ENCODE data around the gene UAP1L1. TPM values are rescaled to one million over a fixed set of nuclear protein-coding genes. Genes with fewer than 3 reads are reported as not detected.

UAP1L1 gene
- total and polyA plus RNA-seq, 9 of the 15 experiments (the other 6 are each of a cell fraction or from before 2014, with no cell fraction given) = 0.20 to 8.6 (median 3.7) TPM

DNA sequence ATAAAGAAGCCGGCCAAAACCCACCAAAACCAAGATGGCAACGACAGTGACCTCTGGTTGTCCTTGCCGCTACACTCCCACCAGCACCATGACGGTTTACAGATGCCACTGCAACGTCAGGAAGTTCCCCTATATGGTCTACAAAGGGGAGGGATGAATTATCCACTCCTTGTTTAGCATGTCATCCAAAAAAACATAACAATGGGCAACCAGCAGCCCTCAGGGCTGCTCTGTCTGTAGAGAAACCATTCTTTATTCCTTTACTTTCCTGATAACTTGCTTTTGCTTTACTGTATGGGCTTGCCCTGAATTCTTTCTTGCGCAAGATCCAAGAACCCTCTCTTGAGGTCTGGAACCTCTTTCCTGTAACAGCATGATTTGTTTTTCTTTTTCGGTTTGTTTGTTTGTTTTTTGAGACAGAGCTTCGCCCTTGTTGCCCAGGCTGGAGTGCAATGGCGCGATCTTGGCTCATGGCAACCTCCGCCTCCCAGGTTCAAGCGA is 2.0 kb upstream of the UAP1L1 start (continued):
- TF ChIP-seq ZNF395 (CRISPR knock-in tag; IDR thresholded peaks at IDR 0.05) = peak; percentile 98
- peak; percentile 54; the same call in 1 of the 2 replicates for TF ChIP-seq GTF2A2 (tag; IDR thresholded peaks at IDR 0.05)
- TF ChIP-seq, protein P1, sequence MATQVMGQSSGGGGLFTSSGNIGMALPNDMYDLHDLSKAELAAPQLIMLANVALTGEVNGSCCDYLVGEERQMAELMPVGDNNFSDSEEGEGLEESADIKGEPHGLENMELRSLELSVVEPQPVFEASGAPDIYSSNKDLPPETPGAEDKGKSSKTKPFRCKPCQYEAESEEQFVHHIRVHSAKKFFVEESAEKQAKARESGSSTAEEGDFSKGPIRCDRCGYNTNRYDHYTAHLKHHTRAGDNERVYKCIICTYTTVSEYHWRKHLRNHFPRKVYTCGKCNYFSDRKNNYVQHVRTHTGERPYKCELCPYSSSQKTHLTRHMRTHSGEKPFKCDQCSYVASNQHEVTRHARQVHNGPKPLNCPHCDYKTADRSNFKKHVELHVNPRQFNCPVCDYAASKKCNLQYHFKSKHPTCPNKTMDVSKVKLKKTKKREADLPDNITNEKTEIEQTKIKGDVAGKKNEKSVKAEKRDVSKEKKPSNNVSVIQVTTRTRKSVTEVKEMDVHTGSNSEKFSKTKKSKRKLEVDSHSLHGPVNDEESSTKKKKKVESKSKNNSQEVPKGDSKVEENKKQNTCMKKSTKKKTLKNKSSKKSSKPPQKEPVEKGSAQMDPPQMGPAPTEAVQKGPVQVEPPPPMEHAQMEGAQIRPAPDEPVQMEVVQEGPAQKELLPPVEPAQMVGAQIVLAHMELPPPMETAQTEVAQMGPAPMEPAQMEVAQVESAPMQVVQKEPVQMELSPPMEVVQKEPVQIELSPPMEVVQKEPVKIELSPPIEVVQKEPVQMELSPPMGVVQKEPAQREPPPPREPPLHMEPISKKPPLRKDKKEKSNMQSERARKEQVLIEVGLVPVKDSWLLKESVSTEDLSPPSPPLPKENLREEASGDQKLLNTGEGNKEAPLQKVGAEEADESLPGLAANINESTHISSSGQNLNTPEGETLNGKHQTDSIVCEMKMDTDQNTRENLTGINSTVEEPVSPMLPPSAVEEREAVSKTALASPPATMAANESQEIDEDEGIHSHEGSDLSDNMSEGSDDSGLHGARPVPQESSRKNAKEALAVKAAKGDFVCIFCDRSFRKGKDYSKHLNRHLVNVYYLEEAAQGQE (IDR thresholded peaks at IDR 0.05; ENCODE audit: borderline replicate concordance) = 0 out of 2 replicates have a peak, but pooled peaks have one; percentile 24
- TF ChIP-seq, protein P1 (CRISPR knock-in tag; IDR thresholded peaks at IDR 0.05; ENCODE audit: low read depth) = no peak
- TF ChIP-seq CBX2 (IDR thresholded peaks at IDR 0.05; ENCODE audit: insufficient read depth, low read length, poor library complexity, severe bottlenecking) = no peak
- no peak for TF ChIP-seq CCAR2 (IDR thresholded peaks at IDR 0.05; ENCODE audit: low read depth, low read length)
- TF ChIP-seq, protein P2, sequence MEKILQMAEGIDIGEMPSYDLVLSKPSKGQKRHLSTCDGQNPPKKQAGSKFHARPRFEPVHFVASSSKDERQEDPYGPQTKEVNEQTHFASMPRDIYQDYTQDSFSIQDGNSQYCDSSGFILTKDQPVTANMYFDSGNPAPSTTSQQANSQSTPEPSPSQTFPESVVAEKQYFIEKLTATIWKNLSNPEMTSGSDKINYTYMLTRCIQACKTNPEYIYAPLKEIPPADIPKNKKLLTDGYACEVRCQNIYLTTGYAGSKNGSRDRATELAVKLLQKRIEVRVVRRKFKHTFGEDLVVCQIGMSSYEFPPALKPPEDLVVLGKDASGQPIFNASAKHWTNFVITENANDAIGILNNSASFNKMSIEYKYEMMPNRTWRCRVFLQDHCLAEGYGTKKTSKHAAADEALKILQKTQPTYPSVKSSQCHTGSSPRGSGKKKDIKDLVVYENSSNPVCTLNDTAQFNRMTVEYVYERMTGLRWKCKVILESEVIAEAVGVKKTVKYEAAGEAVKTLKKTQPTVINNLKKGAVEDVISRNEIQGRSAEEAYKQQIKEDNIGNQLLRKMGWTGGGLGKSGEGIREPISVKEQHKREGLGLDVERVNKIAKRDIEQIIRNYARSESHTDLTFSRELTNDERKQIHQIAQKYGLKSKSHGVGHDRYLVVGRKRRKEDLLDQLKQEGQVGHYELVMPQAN (IDR thresholded peaks at IDR 0.05; ENCODE audit: borderline replicate concordance) = no peak
- TF ChIP-seq JUN (IDR thresholded peaks at IDR 0.05; ENCODE audit: borderline replicate concordance, low read depth, low read length) = no peak
- no peak for TF ChIP-seq JUN (CRISPR knock-in tag; IDR thresholded peaks at IDR 0.05; ENCODE audit: borderline replicate concordance)
- no peak for TF ChIP-seq CBFB (CRISPR knock-in tag; IDR thresholded peaks at IDR 0.05)
- TF ChIP-seq ZNF589 (CRISPR knock-in tag; IDR thresholded peaks at IDR 0.05; ENCODE audit: low read depth) = peak; percentile 16
- TF ChIP-seq LARP7 (IDR thresholded peaks at IDR 0.05) = no peak
- TF ChIP-seq EWSR1 (IDR thresholded peaks at IDR 0.05; ENCODE audit: borderline replicate concordance, low read depth, partially characterized antibody) = no peak
- TF ChIP-seq BHLHE40 (IDR thresholded peaks at IDR 0.05; ENCODE audit: low read length) = no peak
- no peak for TF ChIP-seq ZNF76 (CRISPR knock-in tag; IDR thresholded peaks at IDR 0.05; ENCODE audit: borderline replicate concordance)
- TF ChIP-seq ESRRA (IDR thresholded peaks at IDR 0.05; ENCODE audit: borderline replicate concordance, low read depth) = peak; percentile 97
- no peak for TF ChIP-seq ZNF41 (CRISPR knock-in tag; conservative IDR thresholded peaks at IDR 0.05)
- no peak for TF ChIP-seq SREBF1 (IDR thresholded peaks at IDR 0.05; ENCODE audit: borderline replicate concordance, low read depth, low read length)

All from K562 (cell line).